NK-92 (cell line): ENCODE results near the gene COX4I1.

Source experiments
- DNase-seq: peaks from one replicate; lab custom pipeline; 2025; ENCODE audit not compliant: unreplicated experiment; lab: John Stamatoyannopoulos, UW

The COX4I1 gene

GRCh38 chr16:85856079-85856478 is 56.6 kb downstream of the COX4I1 start:
- no peak for DNase-seq

GRCh38 chr16:85856585-85856984 is 57.1 kb downstream of the COX4I1 start:
- no peak for DNase-seq
